Panc1 (cell line): Measurements from ENCODE around the gene EPN1. TPM values are rescaled to one million over a fixed set of nuclear protein-coding genes. Genes with fewer than 3 reads are reported as not detected.

Source experiments
- ATAC-seq: fragments of 200-7000 bp; cut with Tn5 transposase; 2 replicates; pipeline ENCODE4 v1.9.1; 2020; ENCODE audit warnings: mild to moderate bottlenecking, moderate library complexity
- BruUV-seq: library from RNA; stranded (reverse); fragments of 400-500 nt; replicated peaks from 2 replicates; lab custom pipeline; 2021; lab: Mats Ljungman, UMichigan
- CTCF ChIA-PET: fragments of 300-600 bp; sonication (Branson Sonifier 250); formaldehyde crosslinking; loops from one replicate; lab custom pipeline; 2022; ENCODE audit warnings: antibody characterized with exemption; lab: Charles Lee
- POLR2A ChIA-PET: fragments of 300-600 bp; sonication (Branson Sonifier 250); formaldehyde crosslinking; loops from one replicate; lab custom pipeline; 2022; ENCODE audit warnings: antibody characterized with exemption; lab: Charles Lee
- DNase-seq: peaks from one replicate; pipeline ENCODE4 v3.0.0-alpha.2; 2010; ENCODE audit warnings: low read depth, low spot score
- H3K27ac ChIP-seq: 2 replicates; pipeline ENCODE4 v1.5.1; 2011; ENCODE audit warnings: mild to moderate bottlenecking, low read length, inconsistent platforms
- H3K27me3 ChIP-seq: fragments of 200-500 bp; sonication (Bioruptor generic); 2 replicates; pipeline ENCODE4 v1.6.0; 2014; ENCODE audit warnings: low read length, inconsistent platforms; ENCODE audit not compliant: control insufficient read depth, insufficient read depth
- H3K36me3 ChIP-seq: fragments of 200-500 bp; sonication (Bioruptor generic); 2 replicates; pipeline ENCODE4 v1.5.1; 2014; ENCODE audit warnings: inconsistent platforms, mild to moderate bottlenecking, low read length, moderate library complexity; ENCODE audit not compliant: control insufficient read depth, insufficient read depth
- H3K4me1 ChIP-seq: 2 replicates; pipeline ENCODE4 v1.5.1; 2011; ENCODE audit warnings: inconsistent platforms, mild to moderate bottlenecking, low read length, moderate library complexity; ENCODE audit not compliant: control insufficient read depth, insufficient read depth
- H3K4me3 ChIP-seq, 2 experiments: 2 replicates each; pipeline ENCODE4 v1.5.1; 2011 to 2012; ENCODE audit warnings: low read depth in 2 of 2, low read length in 2 of 2, mild to moderate bottlenecking in 2 of 2, inconsistent platforms in 1 of 2, moderate library complexity in 1 of 2
- H3K9me3 ChIP-seq: fragments of 200-500 bp; sonication (Bioruptor generic); 2 replicates; pipeline ENCODE4 v1.5.1; 2014; ENCODE audit warnings: low read depth, mild to moderate bottlenecking, inconsistent platforms, low read length, moderate library complexity; ENCODE audit not compliant: control insufficient read depth, insufficient read depth
- POLR2AphosphoS5 ChIP-seq: IDR thresholded peaks from 2 replicates; pipeline ENCODE4 v1.6.1; 2012; ENCODE audit warnings: mild to moderate bottlenecking, low read depth, low read length, moderate library complexity
- SIN3A ChIP-seq: IDR thresholded peaks from 2 replicates; pipeline ENCODE4 v1.6.1; 2012; ENCODE audit warnings: low read depth, mild to moderate bottlenecking, low read length, moderate library complexity, borderline replicate concordance; ENCODE audit not compliant: insufficient read depth
- TCF7L2 ChIP-seq: IDR thresholded peaks from 2 replicates; pipeline ENCODE4 v1.6.1; 2011; ENCODE audit warnings: mild to moderate bottlenecking, low read depth, low read length, inconsistent platforms
- in situ Hi-C: cut with HindIII; loops from 2 replicates; pipeline ENCODE4 v1.10.0; 2016; ENCODE audit warnings: low sequenced_read_pairs, low pct_unique_long_range_greater_than_20kb
- intact Hi-C: fragments of 100-400 bp; cut with micrococcal nuclease; formaldehyde crosslinking; loops from one replicate; pipeline ENCODE4 v1.10.0; 2022; ENCODE audit not compliant: unreplicated experiment
- total RNA-seq: library from RNA; stranded (reverse); gene quantifications from one replicate; pipeline ENCODE4 v1.2.1, GENCODE V29; 2021; ENCODE audit not compliant: unreplicated experiment
- TF ChIP-seq, protein P1 (sequence below), 2 experiments: IDR thresholded peaks; 2 replicates each; pipeline ENCODE4 v1.6.1; 2011 to 2012; ENCODE audit warnings: low read depth in 2 of 2, control low read depth in 1 of 2, low read length in 1 of 2, mild to moderate bottlenecking in 1 of 2, moderate library complexity in 1 of 2; ENCODE audit not compliant: insufficient read depth in 1 of 2
- TF ChIP-seq, protein P2 (sequence below): fragments of 450-650 bp; IDR thresholded peaks from 2 replicates; pipeline ENCODE4 v1.5.1; 2017; ENCODE audit warnings: mild to moderate bottlenecking

The EPN1 gene
- total RNA-seq, 1 experiment from 2014 or later, result 361 TPM

DNA sequence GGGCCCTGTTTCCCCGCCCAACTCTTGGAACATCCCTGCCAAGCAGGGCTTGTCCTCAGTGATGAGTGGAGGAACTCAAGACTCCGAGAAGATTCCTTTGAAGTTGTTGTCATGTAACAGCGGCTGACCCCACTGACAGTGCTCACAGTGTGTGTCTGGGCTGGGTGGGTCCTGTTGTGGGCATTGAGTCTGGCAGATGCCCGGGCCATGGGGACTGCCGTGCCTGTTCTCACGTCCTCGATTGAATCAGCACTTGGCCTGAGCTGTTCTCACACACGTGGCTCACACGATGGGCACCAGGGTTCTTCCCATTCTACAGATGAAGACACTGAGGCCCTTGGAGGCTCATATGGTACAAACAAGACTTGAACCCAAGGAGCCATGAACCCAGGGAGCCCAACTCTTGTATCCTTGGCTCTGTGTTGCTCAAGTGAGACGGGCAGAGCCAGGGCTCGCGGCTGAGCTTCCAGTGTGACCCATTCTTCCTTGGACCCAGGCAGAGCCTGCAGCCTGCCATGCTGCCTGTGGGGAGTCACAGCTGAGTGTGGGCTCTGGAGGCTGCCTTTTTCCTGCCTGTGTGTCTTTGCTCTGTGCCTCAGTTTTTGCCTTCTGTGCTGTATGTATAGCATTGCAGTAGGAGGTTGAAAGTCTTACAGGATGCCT, 8.6 kb upstream of the EPN1 start:
- intact Hi-C loops (no loop called here), in situ Hi-C loops (no loop called here)
- ChIA-PET POLR2A (no interaction called here), CTCF (no interaction called here)
- ATAC-seq (no peak), DNase-seq (no peak)
- peaks cover 55% of the 10 kb centered on the region for H3K4me1 ChIP-seq
- H3K4me3 ChIP-seq, result no peak overlapping the region
- peak overlapping the region; percentile 55 for H3K27ac ChIP-seq
- peaks cover 43% of the 10 kb centered on the region for H3K36me3 ChIP-seq
- TF ChIP-seq, protein P1, sequence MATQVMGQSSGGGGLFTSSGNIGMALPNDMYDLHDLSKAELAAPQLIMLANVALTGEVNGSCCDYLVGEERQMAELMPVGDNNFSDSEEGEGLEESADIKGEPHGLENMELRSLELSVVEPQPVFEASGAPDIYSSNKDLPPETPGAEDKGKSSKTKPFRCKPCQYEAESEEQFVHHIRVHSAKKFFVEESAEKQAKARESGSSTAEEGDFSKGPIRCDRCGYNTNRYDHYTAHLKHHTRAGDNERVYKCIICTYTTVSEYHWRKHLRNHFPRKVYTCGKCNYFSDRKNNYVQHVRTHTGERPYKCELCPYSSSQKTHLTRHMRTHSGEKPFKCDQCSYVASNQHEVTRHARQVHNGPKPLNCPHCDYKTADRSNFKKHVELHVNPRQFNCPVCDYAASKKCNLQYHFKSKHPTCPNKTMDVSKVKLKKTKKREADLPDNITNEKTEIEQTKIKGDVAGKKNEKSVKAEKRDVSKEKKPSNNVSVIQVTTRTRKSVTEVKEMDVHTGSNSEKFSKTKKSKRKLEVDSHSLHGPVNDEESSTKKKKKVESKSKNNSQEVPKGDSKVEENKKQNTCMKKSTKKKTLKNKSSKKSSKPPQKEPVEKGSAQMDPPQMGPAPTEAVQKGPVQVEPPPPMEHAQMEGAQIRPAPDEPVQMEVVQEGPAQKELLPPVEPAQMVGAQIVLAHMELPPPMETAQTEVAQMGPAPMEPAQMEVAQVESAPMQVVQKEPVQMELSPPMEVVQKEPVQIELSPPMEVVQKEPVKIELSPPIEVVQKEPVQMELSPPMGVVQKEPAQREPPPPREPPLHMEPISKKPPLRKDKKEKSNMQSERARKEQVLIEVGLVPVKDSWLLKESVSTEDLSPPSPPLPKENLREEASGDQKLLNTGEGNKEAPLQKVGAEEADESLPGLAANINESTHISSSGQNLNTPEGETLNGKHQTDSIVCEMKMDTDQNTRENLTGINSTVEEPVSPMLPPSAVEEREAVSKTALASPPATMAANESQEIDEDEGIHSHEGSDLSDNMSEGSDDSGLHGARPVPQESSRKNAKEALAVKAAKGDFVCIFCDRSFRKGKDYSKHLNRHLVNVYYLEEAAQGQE (IDR thresholded peaks at IDR 0.05; ENCODE audit: insufficient read depth in 1 of 2, low read depth in 2 of 2, low read length in 1 of 2), result no peak
- TF ChIP-seq POLR2AphosphoS5, result no peak; the same call in 1 of the 2 replicates
- no peak for TF ChIP-seq SIN3A
- TF ChIP-seq, protein P2, sequence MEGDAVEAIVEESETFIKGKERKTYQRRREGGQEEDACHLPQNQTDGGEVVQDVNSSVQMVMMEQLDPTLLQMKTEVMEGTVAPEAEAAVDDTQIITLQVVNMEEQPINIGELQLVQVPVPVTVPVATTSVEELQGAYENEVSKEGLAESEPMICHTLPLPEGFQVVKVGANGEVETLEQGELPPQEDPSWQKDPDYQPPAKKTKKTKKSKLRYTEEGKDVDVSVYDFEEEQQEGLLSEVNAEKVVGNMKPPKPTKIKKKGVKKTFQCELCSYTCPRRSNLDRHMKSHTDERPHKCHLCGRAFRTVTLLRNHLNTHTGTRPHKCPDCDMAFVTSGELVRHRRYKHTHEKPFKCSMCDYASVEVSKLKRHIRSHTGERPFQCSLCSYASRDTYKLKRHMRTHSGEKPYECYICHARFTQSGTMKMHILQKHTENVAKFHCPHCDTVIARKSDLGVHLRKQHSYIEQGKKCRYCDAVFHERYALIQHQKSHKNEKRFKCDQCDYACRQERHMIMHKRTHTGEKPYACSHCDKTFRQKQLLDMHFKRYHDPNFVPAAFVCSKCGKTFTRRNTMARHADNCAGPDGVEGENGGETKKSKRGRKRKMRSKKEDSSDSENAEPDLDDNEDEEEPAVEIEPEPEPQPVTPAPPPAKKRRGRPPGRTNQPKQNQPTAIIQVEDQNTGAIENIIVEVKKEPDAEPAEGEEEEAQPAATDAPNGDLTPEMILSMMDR, result no peak
- TF ChIP-seq TCF7L2, result no peak
- TSS peak; percentile 4 for BruUV-seq
- H3K9me3 ChIP-seq, result no peaks in the 10 kb centered on the region
- no peaks in the 10 kb centered on the region for H3K27me3 ChIP-seq

DNA sequence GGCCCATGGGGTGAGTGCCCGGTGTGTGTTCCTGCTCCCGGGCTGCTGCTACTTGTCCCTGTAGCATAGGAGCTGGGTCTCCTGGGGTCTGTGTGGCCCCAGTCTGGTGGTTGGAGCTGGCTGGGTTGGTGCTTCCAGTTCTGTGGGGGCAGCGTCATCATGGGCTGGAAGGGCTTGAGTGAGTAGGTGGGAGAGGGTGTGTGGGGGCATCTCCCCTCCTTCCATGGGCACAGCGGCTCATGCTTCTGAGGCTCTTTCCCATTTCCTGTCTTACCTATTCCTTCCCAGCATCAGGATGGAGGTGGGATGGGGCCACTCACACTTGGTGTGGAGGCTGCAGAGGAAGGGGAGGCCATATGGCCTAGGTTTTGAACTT, 8.0 kb upstream of the EPN1 start:
- Histone ChIP-seq H3K27me3 (no peaks in the 10 kb centered on the region), H3K27ac (peak overlapping the region; percentile 55), H3K4me3 (no peak overlapping the region), H3K9me3 (no peaks in the 10 kb centered on the region), H3K4me1 (peaks cover 60% of the 10 kb centered on the region), H3K36me3 (peaks cover 39% of the 10 kb centered on the region)
- TF ChIP-seq SIN3A, result no peak
- TF ChIP-seq, protein P1 (IDR thresholded peaks at IDR 0.05; ENCODE audit: insufficient read depth in 1 of 2, low read depth in 2 of 2, low read length in 1 of 2), result no peak
- no peak; the same call in 1 of the 2 replicates for TF ChIP-seq POLR2AphosphoS5
- TF ChIP-seq, protein P2, result no peak
- TF ChIP-seq TCF7L2, result no peak
- CTCF ChIA-PET, result interaction anchor here (0.7 kb wide), 2 partner anchors 10 to 34 kb away, joined by 4 to 5 read pairs; no protein-coding TSS in a partner anchor
- DNase-seq, result no peak
- ATAC-seq, result no peak
- POLR2A ChIA-PET, result interaction anchor here (0.6 to 0.8 kb wide), 2 partner anchors 10 to 13 kb away, joined by 4 read pairs; no protein-coding TSS in a partner anchor
- in situ Hi-C loops (no loop called here), intact Hi-C loops (no loop called here)
- no TSS peak for BruUV-seq
